Measurements from ENCODE around the gene TMEM101.

DNA sequence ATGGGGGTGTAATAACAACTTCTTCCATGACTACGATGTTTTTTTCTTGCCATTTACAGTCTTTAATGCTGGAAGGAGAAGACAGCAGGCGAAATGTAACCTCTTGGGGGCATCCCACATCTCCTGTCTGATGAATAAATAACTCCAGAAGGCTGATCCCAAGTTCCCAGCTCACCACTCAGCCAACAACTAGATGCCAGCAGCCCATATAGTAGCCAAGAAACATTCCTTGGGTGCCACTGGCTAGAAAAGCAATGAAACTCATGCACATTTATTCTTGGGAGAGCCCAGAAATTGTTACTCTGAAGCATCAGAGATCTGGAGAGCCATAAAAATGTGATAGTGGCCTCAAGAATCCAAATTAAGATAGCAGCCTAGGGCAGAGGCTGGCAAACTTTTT, 22.7 kb upstream of the TMEM101 start:
- TF ChIP-seq POLR2A (IDR thresholded peaks at IDR 0.05; ENCODE audit: low read length) (no peak), GATA1 (IDR thresholded peaks at IDR 0.05; ENCODE audit: low read depth, low read length) (no peak)

Measured in erythroblast (primary cell).